ENCODE data around the gene SLC26A9.
"Not testable (repeated sequence)": the region's sequence is repeated elsewhere in the genome, so short reads cannot be mapped to it uniquely, and the experiment has no call there.

The SLC26A9 gene

DNA sequence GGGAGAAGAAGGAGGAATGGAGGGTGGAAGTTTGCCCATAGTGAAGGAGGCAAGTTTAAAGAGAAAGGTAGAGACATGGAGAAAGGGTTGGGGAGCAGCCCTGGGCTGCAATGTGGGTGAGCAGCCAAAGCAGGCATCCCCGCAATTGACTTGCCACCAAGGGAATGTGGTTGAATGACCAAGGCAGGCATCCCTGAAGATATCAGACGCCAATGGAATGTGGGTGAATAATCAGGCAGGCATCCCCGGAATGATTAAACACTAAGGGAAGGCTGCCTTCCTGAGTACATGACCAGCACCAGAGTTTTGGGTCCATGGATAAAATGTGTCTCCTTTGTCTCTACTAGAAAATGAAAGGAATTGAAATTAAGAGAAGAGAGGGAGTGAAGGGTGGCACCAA lies 53.5 kb downstream of the SLC26A9 start:
- not testable (repeated sequence) for DNase-seq (ENCODE audit: low spot score)

- not testable (repeated sequence) for DNase-seq (ENCODE audit: low spot score)
These were observed 54.2 kb downstream of the SLC26A9 start for GRCh38 chr1:205889006-205889405.

- no peak for DNase-seq (ENCODE audit: low spot score)
These were observed 59.5 kb downstream of the SLC26A9 start for GRCh38 chr1:205883792-205884191.

- DNase-seq (ENCODE audit: low spot score), result no peak
These were observed 62.3 kb downstream of the SLC26A9 start for GRCh38 chr1:205880923-205881322.

- no peak for DNase-seq (ENCODE audit: low spot score)
These were observed 63.3 kb downstream of the SLC26A9 start for GRCh38 chr1:205879974-205880373.

DNA sequence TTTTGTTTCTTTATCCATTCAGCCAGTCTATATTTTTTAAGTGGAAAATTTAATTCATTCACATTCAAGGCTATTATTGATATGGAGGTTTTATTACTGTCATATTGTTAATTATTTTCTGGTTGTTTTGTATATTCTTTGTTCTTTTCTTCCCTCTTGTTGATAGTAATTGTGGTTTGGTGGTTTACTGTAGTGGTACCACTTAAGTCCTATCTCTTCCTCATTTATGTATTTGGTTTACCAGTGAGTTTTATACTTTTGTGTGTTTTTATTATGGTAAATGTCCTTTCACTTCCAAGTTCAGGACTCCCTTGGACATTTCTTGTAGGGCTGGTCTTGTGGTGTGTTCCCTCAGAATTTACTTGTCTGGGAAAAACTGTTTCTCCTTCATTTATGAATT lies 65.2 kb downstream of the SLC26A9 start:
- DNase-seq (ENCODE audit: low spot score), result no peak

GRCh38 chr1:205873148-205873547 lies 70.1 kb downstream of the SLC26A9 start:
- DNase-seq (ENCODE audit: low spot score), result not testable (repeated sequence)

GRCh38 chr1:205870236-205870635 lies 73.0 kb downstream of the SLC26A9 start:
- DNase-seq (ENCODE audit: low spot score), result no peak

All from D341Med (cell line).